ENCODE data around the gene ARL8B. TPM values are rescaled to one million over a fixed set of nuclear protein-coding genes. Genes with fewer than 3 reads are reported as not detected.
"Not testable (repeated sequence)": the region's sequence is repeated elsewhere in the genome, so short reads cannot be mapped to it uniquely, and the experiment has no call there.

Gene ARL8B
- total RNA-seq, 1 donor: 72.1 TPM

DNA sequence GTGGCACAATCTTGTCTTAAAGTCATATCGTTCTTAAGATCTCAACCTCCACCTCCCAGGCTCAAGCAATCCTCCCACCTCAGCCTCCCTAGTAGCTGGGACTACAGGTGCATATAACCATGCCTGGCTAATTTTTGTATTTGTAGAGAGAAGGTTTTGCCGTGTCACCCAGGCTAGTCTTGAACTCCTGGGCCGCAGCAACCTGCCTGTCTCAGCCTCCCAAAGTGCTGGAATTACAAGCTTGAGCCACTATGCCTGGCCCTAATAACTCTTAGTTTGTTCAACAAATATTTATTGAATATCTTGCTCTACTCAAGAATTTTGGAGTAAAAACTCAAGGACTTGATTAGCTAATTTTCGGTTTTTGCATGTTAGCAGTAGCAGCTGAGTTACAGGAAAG lies 46.0 kb downstream of the ARL8B start:
- DNase-seq (ENCODE audit: low read depth): no peak
- TF ChIP-seq, protein P1, sequence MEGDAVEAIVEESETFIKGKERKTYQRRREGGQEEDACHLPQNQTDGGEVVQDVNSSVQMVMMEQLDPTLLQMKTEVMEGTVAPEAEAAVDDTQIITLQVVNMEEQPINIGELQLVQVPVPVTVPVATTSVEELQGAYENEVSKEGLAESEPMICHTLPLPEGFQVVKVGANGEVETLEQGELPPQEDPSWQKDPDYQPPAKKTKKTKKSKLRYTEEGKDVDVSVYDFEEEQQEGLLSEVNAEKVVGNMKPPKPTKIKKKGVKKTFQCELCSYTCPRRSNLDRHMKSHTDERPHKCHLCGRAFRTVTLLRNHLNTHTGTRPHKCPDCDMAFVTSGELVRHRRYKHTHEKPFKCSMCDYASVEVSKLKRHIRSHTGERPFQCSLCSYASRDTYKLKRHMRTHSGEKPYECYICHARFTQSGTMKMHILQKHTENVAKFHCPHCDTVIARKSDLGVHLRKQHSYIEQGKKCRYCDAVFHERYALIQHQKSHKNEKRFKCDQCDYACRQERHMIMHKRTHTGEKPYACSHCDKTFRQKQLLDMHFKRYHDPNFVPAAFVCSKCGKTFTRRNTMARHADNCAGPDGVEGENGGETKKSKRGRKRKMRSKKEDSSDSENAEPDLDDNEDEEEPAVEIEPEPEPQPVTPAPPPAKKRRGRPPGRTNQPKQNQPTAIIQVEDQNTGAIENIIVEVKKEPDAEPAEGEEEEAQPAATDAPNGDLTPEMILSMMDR (IDR thresholded peaks at IDR 0.05; ENCODE audit: insufficient read depth, low read depth, low read length): no peak
- no peak overlapping the region for H3K4me3 ChIP-seq (ENCODE audit: low read depth, low read length)

DNA sequence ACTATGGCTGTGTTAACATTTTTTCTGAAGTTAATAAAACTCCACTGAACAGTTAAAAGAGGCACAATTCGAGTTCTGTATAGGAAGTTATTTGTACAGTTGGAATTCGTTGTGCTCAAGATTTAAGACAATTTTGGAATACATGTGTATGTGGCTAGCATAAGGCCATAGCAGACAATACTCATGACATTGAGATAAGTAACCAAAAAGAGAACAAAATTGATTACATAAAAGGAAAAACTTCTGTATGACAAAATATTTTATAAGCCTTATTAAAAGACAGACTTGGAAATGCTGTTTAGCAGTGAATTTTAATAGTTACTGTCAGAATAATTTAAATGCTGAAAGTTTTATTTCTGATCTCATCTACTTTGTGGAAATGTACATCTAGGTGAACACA lies 47.7 kb downstream of the ARL8B start:
- DNase-seq (ENCODE audit: low read depth): no peak
- TF ChIP-seq, protein P1 (IDR thresholded peaks at IDR 0.05; ENCODE audit: insufficient read depth, low read depth, low read length): no peak

DNA sequence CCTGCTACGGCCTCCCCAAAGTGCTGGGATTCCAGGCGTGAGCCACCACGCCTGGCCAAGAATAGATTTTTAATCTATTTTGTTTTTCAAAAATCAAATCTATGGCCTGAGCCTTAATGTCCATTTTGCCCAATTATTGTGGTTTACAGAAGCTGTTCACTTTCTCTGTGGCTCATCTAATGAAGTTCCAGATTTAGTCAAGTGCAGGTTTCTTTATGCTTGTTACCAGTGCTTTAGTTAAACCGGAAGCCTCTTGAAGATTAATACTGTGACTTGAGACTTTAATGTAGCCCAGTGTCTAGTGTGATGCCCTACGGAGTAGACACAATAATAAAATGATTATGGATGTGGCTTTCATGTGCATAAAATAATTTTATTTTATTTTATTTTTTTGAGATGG lies 48.9 kb downstream of the ARL8B start:
- DNase-seq (ENCODE audit: low read depth): no peak
- no peak overlapping the region for H3K4me3 ChIP-seq (ENCODE audit: low read depth, low read length)
- TF ChIP-seq, protein P1 (IDR thresholded peaks at IDR 0.05; ENCODE audit: insufficient read depth, low read depth, low read length): no peak

More for the DNA sequence above, 47.7 kb downstream of the ARL8B start:
- no peak overlapping the region for H3K4me3 ChIP-seq (ENCODE audit: low read depth, low read length)

DNA sequence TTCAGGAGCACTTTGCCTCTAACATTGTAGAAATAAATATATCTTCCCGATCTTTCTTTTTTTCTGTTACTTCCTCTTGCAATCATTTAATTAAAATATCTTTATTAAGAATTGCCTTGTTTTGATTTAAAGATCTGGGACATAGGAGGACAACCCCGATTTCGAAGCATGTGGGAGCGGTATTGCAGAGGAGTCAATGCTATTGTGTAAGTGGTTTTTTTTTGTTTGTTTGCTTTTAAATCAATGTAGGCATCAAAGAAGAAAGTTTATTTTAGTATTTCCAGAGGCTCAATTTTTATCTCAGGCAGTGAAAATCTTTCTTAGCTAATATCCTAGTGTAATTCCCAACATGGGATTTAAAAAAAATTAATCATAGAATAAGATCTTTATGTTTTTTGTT lies 49.9 kb downstream of the ARL8B start:
- TF ChIP-seq, protein P1 (IDR thresholded peaks at IDR 0.05; ENCODE audit: insufficient read depth, low read depth, low read length): no peak
- H3K4me3 ChIP-seq (ENCODE audit: low read depth, low read length): no peak overlapping the region
- DNase-seq (ENCODE audit: low read depth): no peak

DNA sequence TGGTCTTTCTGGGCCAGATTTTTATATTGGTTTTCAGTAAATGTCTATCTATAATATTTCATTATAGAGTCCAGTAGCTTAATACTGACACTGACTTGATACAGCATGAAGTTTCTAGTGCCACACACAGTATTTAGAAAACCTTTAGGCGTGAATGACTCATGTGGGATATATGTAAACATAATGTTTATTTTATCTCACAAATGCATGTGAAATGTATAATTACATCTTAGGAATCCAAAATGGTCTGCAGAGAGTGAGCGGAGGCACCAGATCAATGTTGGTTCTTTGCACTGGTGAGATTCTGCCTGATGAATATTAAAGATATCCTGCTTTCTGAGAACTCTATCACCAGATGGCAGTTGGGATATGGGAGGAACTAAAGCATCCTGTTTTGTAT lies 56.9 kb downstream of the ARL8B start:
- not testable (repeated sequence) for H3K4me3 ChIP-seq (ENCODE audit: low read depth, low read length); DNase-seq (ENCODE audit: low read depth)

DNA sequence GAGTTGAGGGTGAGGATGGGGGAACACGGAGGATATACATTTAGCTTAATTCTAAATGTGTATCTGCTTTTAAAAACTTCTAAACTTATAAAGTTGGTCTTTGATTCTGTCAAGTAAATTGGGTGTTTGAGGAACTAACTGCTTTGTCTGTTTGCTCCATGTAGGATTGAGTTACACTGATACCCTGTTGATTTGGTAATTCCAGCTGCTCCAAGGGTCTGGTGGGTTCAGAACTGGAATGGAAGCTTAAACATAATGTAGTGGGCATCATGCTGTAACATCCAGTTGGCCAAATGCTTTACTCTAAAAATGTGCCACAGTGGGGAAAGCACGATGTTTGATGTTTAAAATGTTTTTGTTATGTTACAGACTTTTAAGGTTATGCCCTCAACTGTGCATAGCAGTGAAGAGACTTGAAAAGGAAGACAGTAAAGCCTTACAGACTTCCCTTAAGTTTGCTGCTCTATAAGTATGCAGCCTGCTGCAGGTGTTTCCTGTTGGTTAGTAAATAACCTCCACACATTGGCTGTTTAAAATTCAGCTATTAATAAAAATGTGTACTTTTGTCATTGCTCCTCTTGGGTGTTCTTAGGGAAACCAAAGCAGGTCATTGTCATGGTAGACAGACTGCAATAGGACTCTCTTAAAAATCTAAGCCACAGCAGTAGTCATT lies 59.5 kb downstream of the ARL8B start:
- H3K4me3 ChIP-seq (ENCODE audit: low read depth, low read length): no peak overlapping the region
- TF ChIP-seq, protein P1 (IDR thresholded peaks at IDR 0.05; ENCODE audit: insufficient read depth, low read depth, low read length): no peak
- no peak for DNase-seq (ENCODE audit: low read depth)

DNA sequence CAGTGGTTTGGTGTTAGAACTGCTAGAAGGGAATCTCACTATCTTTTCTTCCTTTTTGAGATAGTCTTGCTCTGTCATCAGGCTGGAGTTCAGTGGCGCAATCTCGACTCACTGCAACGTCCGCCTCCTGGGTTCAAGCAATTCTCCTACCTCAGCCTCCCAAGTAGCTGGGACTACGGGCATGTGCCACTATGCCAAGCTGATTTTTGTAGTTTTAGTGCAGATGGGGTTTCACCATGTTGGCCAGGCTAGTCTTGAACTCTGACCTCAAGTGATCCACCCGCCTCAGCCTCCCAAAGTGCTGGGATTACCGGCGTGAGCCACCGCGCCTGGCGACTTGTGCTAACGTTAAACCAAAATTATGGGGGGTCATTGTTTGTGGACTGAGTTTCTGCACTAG lies 61.6 kb downstream of the ARL8B start:
- not testable (repeated sequence) for DNase-seq (ENCODE audit: low read depth); H3K4me3 ChIP-seq (ENCODE audit: low read depth, low read length)

DNA sequence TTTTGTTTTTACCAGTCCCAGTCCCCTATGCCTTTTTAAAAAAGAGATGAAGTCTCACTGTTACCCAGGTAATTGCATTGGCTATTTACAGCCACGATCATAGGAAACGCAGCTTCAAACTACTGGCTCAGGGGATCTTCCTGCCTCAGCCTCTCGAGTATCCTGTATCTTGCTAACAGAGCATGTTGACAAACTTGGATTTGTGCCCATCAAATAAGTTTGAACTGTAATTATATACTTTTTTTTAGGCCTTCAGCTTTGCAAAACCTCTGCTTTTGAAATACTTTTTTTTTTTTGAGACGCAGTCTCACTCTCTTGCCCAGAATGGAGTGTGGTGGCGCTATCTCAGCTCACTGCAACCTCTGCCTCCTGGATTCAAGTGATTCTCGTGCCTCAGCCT lies 62.4 kb downstream of the ARL8B start:
- no peak for DNase-seq (ENCODE audit: low read depth)
- no peak overlapping the region for H3K4me3 ChIP-seq (ENCODE audit: low read depth, low read length)
- TF ChIP-seq, protein P1 (IDR thresholded peaks at IDR 0.05; ENCODE audit: insufficient read depth, low read depth, low read length): no peak

Data from fibroblast of villous mesenchyme (primary cell).